ENCODE data around the gene KCNK7. TPM values are rescaled to one million over a fixed set of nuclear protein-coding genes. Genes with fewer than 3 reads are reported as not detected.

KCNK7 gene
- total and polyA plus RNA-seq, 2 experiments from 2014 or later = 0.60 TPM; not detected in 1

DNA sequence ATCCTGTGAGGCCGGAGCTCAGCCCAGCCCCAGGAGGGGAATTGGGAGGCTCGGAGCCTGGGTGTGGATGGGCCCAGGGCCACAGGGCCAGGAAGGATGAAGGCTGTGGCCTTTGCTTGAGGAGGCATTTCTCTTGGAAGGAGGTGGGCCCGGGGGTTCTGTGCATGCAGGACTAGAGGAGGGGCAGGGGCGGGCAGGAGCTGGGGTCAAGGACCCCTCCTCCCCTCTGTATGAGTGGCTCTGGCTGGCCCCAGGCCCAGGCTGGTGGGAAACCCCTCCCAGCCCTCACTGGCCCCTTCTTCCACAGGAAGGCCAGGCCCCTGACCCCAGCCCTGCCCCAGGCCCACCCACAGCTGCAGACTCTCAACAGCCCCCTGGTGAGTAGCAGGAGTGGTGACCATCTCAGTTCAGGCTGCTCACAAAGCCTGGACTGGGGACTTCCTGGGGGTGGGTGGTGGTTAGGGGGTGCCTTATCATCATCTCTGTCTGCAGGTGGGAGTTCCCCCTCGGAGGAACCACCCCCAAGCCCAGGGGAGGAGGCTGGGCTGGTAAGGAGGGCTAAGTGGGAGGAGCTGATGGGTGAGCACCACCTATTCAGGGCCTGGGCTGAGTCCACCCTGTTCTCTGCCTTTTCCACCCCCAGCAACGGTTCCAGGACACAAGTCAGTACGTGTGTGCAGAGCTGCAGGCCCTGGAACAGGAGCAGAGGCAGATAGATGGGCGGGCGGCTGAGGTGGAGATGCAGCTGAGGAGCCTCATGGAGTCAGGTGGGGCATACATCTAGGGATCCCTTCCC, 6.0 kb downstream of the KCNK7 start:
- Histone ChIP-seq H3K79me2 (replicated peaks; ENCODE audit: insufficient read depth) (no peaks in the 10 kb centered on the region), H3K27me3 (ENCODE audit: insufficient read depth) (peaks cover 77% of the 10 kb centered on the region), H3K27ac (ENCODE audit: low read depth) (no peak overlapping the region), H2AFZ (no peak overlapping the region), H4K20me1 (replicated peaks; ENCODE audit: insufficient read depth) (no peaks in the 10 kb centered on the region), H3F3A (replicated peaks; ENCODE audit: low read depth) (peaks cover 36% of the 10 kb centered on the region), H3K36me3 (ENCODE audit: insufficient read depth) (no peaks in the 10 kb centered on the region), H3K4me1 (ENCODE audit: insufficient read depth) (peaks cover 13% of the 10 kb centered on the region; the same call in 1 of the 2 replicates), H3K4me2 (no peak overlapping the region), H3K9me2 (ENCODE audit: insufficient read depth) (no peaks in the 10 kb centered on the region), H3K4me3 (no peak overlapping the region)
- Mint-ChIP-seq H3K4me3 (no peak overlapping the region), H3K4me1 (peaks cover 26% of the 10 kb centered on the region), H3K9me3 (no peaks in the 10 kb centered on the region), H3K27me3 (ENCODE audit: insufficient read depth, low read depth, poor library complexity) (peaks cover 61% of the 10 kb centered on the region), H3K27ac (no peak overlapping the region), H3K36me3 (ENCODE audit: low read depth) (peaks cover 2% of the 10 kb centered on the region; the same call in 1 of the 3 replicates)
- DNase-seq (ENCODE audit: low spot score) = no peak
- no peak for ATAC-seq
- TF ChIP-seq EZH2phosphoT487 (IDR thresholded peaks at IDR 0.05; ENCODE audit: unreplicated experiment) = no peak

- H2AFZ ChIP-seq = no peak overlapping the region
- no peaks in the 10 kb centered on the region for H3K36me3 ChIP-seq (ENCODE audit: insufficient read depth)
- Mint-ChIP-seq H3K36me3 (ENCODE audit: low read depth) (peaks cover 2% of the 10 kb centered on the region; the same call in 1 of the 3 replicates), H3K4me1 (peaks cover 26% of the 10 kb centered on the region), H3K27ac (no peak overlapping the region), H3K4me3 (no peak overlapping the region), H3K9me3 (no peaks in the 10 kb centered on the region), H3K27me3 (ENCODE audit: insufficient read depth, low read depth, poor library complexity) (peaks cover 66% of the 10 kb centered on the region)
- no peak overlapping the region for H3K27ac ChIP-seq (ENCODE audit: low read depth)
- H3F3A ChIP-seq (replicated peaks; ENCODE audit: low read depth) = peaks cover 30% of the 10 kb centered on the region
- TF ChIP-seq, protein P1, sequence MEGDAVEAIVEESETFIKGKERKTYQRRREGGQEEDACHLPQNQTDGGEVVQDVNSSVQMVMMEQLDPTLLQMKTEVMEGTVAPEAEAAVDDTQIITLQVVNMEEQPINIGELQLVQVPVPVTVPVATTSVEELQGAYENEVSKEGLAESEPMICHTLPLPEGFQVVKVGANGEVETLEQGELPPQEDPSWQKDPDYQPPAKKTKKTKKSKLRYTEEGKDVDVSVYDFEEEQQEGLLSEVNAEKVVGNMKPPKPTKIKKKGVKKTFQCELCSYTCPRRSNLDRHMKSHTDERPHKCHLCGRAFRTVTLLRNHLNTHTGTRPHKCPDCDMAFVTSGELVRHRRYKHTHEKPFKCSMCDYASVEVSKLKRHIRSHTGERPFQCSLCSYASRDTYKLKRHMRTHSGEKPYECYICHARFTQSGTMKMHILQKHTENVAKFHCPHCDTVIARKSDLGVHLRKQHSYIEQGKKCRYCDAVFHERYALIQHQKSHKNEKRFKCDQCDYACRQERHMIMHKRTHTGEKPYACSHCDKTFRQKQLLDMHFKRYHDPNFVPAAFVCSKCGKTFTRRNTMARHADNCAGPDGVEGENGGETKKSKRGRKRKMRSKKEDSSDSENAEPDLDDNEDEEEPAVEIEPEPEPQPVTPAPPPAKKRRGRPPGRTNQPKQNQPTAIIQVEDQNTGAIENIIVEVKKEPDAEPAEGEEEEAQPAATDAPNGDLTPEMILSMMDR (conservative IDR thresholded peaks at IDR 0.05; ENCODE audit: low read depth in 2 of 2) = peak; percentile 75 to 91
- no peak for TF ChIP-seq CREB1 (CRISPR knock-in tag; IDR thresholded peaks at IDR 0.05; ENCODE audit: low read depth)
- no peak overlapping the region for H3K4me2 ChIP-seq
- peaks cover 78% of the 10 kb centered on the region for H3K27me3 ChIP-seq (ENCODE audit: insufficient read depth)
- H3K79me2 ChIP-seq (replicated peaks; ENCODE audit: insufficient read depth) = no peaks in the 10 kb centered on the region
- ATAC-seq (peak; percentile 51), DNase-seq (ENCODE audit: low spot score) (peak; percentile 88)
- H3K4me1 ChIP-seq (ENCODE audit: insufficient read depth) = peaks cover 13% of the 10 kb centered on the region; the same call in 1 of the 2 replicates
- no peak overlapping the region for H3K4me3 ChIP-seq
- no peaks in the 10 kb centered on the region for H4K20me1 ChIP-seq (replicated peaks; ENCODE audit: insufficient read depth)
- no peaks in the 10 kb centered on the region for H3K9me2 ChIP-seq (ENCODE audit: insufficient read depth)
Observed at GRCh38 chr11:65588199-65589054, 7.2 kb downstream of the KCNK7 start.

GRCh38 chr11:65586676-65587075, 8.9 kb downstream of the KCNK7 start:
- H3K4me1 Mint-ChIP-seq = peaks cover 19% of the 10 kb centered on the region
- Histone ChIP-seq H3K27me3 (ENCODE audit: insufficient read depth) (peaks cover 76% of the 10 kb centered on the region), H3K36me3 (ENCODE audit: insufficient read depth) (no peaks in the 10 kb centered on the region), H3K79me2 (replicated peaks; ENCODE audit: insufficient read depth) (no peaks in the 10 kb centered on the region), H3K27ac (ENCODE audit: low read depth) (no peak overlapping the region), H3K4me2 (no peak overlapping the region), H3K9me2 (ENCODE audit: insufficient read depth) (no peaks in the 10 kb centered on the region), H3F3A (replicated peaks; ENCODE audit: low read depth) (peaks cover 18% of the 10 kb centered on the region), H2AFZ (no peak overlapping the region), H3K4me1 (ENCODE audit: insufficient read depth) (peaks cover 5% of the 10 kb centered on the region; the same call in 1 of the 2 replicates), H3K4me3 (no peak overlapping the region), H4K20me1 (replicated peaks; ENCODE audit: insufficient read depth) (no peaks in the 10 kb centered on the region)
- H3K27me3 Mint-ChIP-seq (ENCODE audit: insufficient read depth, low read depth, poor library complexity) = peaks cover 70% of the 10 kb centered on the region
- H3K27ac Mint-ChIP-seq = no peak overlapping the region
- ATAC-seq (peak; percentile 62), DNase-seq (ENCODE audit: low spot score) (peak; percentile 59)
- H3K4me3 Mint-ChIP-seq = no peak overlapping the region; the same call in 2 of the 3 replicates
- no peaks in the 10 kb centered on the region for H3K9me3 Mint-ChIP-seq
- peaks cover 2% of the 10 kb centered on the region; the same call in 1 of the 3 replicates for H3K36me3 Mint-ChIP-seq (ENCODE audit: low read depth)
- TF ChIP-seq CREB1 (CRISPR knock-in tag; IDR thresholded peaks at IDR 0.05; ENCODE audit: low read depth) (no peak), EZH2phosphoT487 (IDR thresholded peaks at IDR 0.05; ENCODE audit: unreplicated experiment) (no peak), STAT1 (IDR thresholded peaks at IDR 0.05; ENCODE audit: unreplicated experiment) (no peak), ZNF331 (CRISPR knock-in tag; IDR thresholded peaks at IDR 0.05; ENCODE audit: low read depth) (no peak), ZNF114 (CRISPR knock-in tag; IDR thresholded peaks at IDR 0.05) (no peak), POLR2AphosphoS5 (IDR thresholded peaks at IDR 0.05; ENCODE audit: low read depth) (no peak), ETS1 (IDR thresholded peaks at IDR 0.05) (no peak), NANOG (IDR thresholded peaks at IDR 0.05; ENCODE audit: borderline replicate concordance) (no peak)
- TF ChIP-seq, protein P1 (conservative IDR thresholded peaks at IDR 0.05; ENCODE audit: low read depth in 2 of 2) = no peak

Measured in GM23338 (cell line).